Stimulated activated naive CD8-positive, alpha-beta T cell treated with anti-CD3 and anti-CD28 coated beads, Interleukin-15, amount 100 ng/mL, for 72 hours (primary cell): ENCODE measurements around the gene NPTX1.

Experiments
- ATAC-seq: fragments of 150-1000 bp; cut with Tn5 transposase; 2 replicates; pipeline ENCODE4 v1.10.0; 2021; ENCODE audit warnings: mild to moderate bottlenecking, moderate library complexity
- DNase-seq, 2 donors: peaks; one replicate each; pipeline ENCODE4 v3.0.0; 2021 to 2022
- H3K27ac Mint-ChIP-seq, 2 donors: one replicate each; pipeline ENCODE4 v1.8.0; 2022; ENCODE audit warnings: mild to moderate bottlenecking in 2 of 2, mixed read lengths in 2 of 2, moderate library complexity in 2 of 2
- H3K27me3 Mint-ChIP-seq: one replicate; pipeline ENCODE4 v1.8.0; 2022; ENCODE audit warnings: mixed read lengths
- H3K4me1 Mint-ChIP-seq: one replicate; pipeline ENCODE4 v1.8.0; 2022; ENCODE audit warnings: mild to moderate bottlenecking, mixed read lengths
- H3K4me3 Mint-ChIP-seq, 2 donors: one replicate each; pipeline ENCODE4 v1.8.0; 2022; ENCODE audit warnings: mild to moderate bottlenecking in 2 of 2, mixed read lengths in 2 of 2, moderate library complexity in 1 of 2
- H3K9me3 Mint-ChIP-seq, 2 donors: one replicate each; pipeline ENCODE4 v1.8.0; 2022; ENCODE audit warnings: mixed read lengths in 2 of 2

Gene NPTX1

GRCh38 chr17:80460429-80460834 lies 16.0 kb downstream of the NPTX1 start:
- no peaks in the 10 kb centered on the region for H3K9me3 Mint-ChIP-seq
- H3K27ac Mint-ChIP-seq: no peak overlapping the region
- H3K4me3 Mint-ChIP-seq: no peak overlapping the region
- H3K27me3 Mint-ChIP-seq: peaks cover 66% of the 10 kb centered on the region
- peaks cover 25% of the 10 kb centered on the region for H3K4me1 Mint-ChIP-seq
- no peak for ATAC-seq
- no peak for DNase-seq

- Mint-ChIP-seq H3K4me3 (no peak overlapping the region), H3K27me3 (peaks cover 59% of the 10 kb centered on the region), H3K4me1 (peaks cover 31% of the 10 kb centered on the region), H3K9me3 (no peaks in the 10 kb centered on the region), H3K27ac (peak overlapping the region in 1 of 2 donors; percentile 18)
- ATAC-seq (no peak), DNase-seq (no peak)
Measured at GRCh38 chr17:80459234-80459633, 17.2 kb downstream of the NPTX1 start.

GRCh38 chr17:80458016-80458415 lies 18.4 kb downstream of the NPTX1 start:
- no peak overlapping the region for H3K4me3 Mint-ChIP-seq

GRCh38 chr17:80457236-80457856 lies 19.1 kb downstream of the NPTX1 start:
- no peaks in the 10 kb centered on the region for H3K9me3 Mint-ChIP-seq
- no peak overlapping the region for H3K4me3 Mint-ChIP-seq
- DNase-seq (no peak), ATAC-seq (no peak)
- no peak overlapping the region for H3K27ac Mint-ChIP-seq
- peaks cover 58% of the 10 kb centered on the region for H3K27me3 Mint-ChIP-seq
- peaks cover 48% of the 10 kb centered on the region for H3K4me1 Mint-ChIP-seq

More at GRCh38 chr17:80458016-80458415, 18.4 kb downstream of the NPTX1 start:
- ATAC-seq (no peak), DNase-seq (no peak)
- Mint-ChIP-seq H3K27ac (no peak overlapping the region), H3K4me1 (peaks cover 43% of the 10 kb centered on the region), H3K27me3 (peaks cover 59% of the 10 kb centered on the region), H3K9me3 (no peaks in the 10 kb centered on the region)

GRCh38 chr17:80456465-80457235 lies 19.8 kb downstream of the NPTX1 start:
- H3K27me3 Mint-ChIP-seq: peaks cover 51% of the 10 kb centered on the region
- peaks cover 48% of the 10 kb centered on the region for H3K4me1 Mint-ChIP-seq
- DNase-seq (no peak), ATAC-seq (no peak)
- no peak overlapping the region for H3K27ac Mint-ChIP-seq
- H3K4me3 Mint-ChIP-seq: peak overlapping the region in 1 of 2 donors; percentile 38
- no peaks in the 10 kb centered on the region for H3K9me3 Mint-ChIP-seq

GRCh38 chr17:80455784-80456183 lies 20.6 kb downstream of the NPTX1 start:
- Mint-ChIP-seq H3K27me3 (peaks cover 42% of the 10 kb centered on the region), H3K4me1 (peaks cover 48% of the 10 kb centered on the region), H3K27ac (peak overlapping the region; percentile 81 to 91), H3K4me3 (peak overlapping the region; percentile 50 to 96), H3K9me3 (no peaks in the 10 kb centered on the region)
- no peak for ATAC-seq
- DNase-seq: no peak

GRCh38 chr17:80455336-80455710 lies 21.1 kb downstream of the NPTX1 start:
- ATAC-seq (peak; percentile 50), DNase-seq (no peak)
- Mint-ChIP-seq H3K27ac (peak overlapping the region; percentile 98), H3K4me1 (peaks cover 48% of the 10 kb centered on the region), H3K4me3 (peak overlapping the region; percentile 96 to 98), H3K9me3 (no peaks in the 10 kb centered on the region), H3K27me3 (peaks cover 38% of the 10 kb centered on the region)

GRCh38 chr17:80454557-80455335 lies 21.7 kb downstream of the NPTX1 start:
- Mint-ChIP-seq H3K4me3 (peak overlapping the region; percentile 96 to 98), H3K4me1 (peaks cover 48% of the 10 kb centered on the region), H3K27me3 (peaks cover 36% of the 10 kb centered on the region), H3K27ac (peak overlapping the region; percentile 98), H3K9me3 (no peaks in the 10 kb centered on the region)
- peak; percentile 96 to 98 for DNase-seq
- peak; percentile 93 for ATAC-seq

GRCh38 chr17:80453998-80454556 lies 22.3 kb downstream of the NPTX1 start:
- H3K4me3 Mint-ChIP-seq: peak overlapping the region; percentile 96 to 98
- H3K4me1 Mint-ChIP-seq: peaks cover 48% of the 10 kb centered on the region
- H3K9me3 Mint-ChIP-seq: no peaks in the 10 kb centered on the region
- peaks cover 29% of the 10 kb centered on the region for H3K27me3 Mint-ChIP-seq
- H3K27ac Mint-ChIP-seq: peak overlapping the region; percentile 100
- peak; percentile 8 for ATAC-seq
- DNase-seq: no peak

- ATAC-seq: no peak
- DNase-seq: no peak
- no peaks in the 10 kb centered on the region for H3K9me3 Mint-ChIP-seq
- peaks cover 22% of the 10 kb centered on the region for H3K27me3 Mint-ChIP-seq
- H3K27ac Mint-ChIP-seq: peak overlapping the region; percentile 100
- H3K4me1 Mint-ChIP-seq: peaks cover 48% of the 10 kb centered on the region
- peak overlapping the region; percentile 96 to 98 for H3K4me3 Mint-ChIP-seq
Measured at GRCh38 chr17:80453126-80453997, 23.0 kb downstream of the NPTX1 start.

- DNase-seq (no peak), ATAC-seq (no peak)
- no peak overlapping the region for H3K4me3 Mint-ChIP-seq
- no peaks in the 10 kb centered on the region for H3K9me3 Mint-ChIP-seq
- no peak overlapping the region for H3K27ac Mint-ChIP-seq
- H3K4me1 Mint-ChIP-seq: peaks cover 41% of the 10 kb centered on the region
- H3K27me3 Mint-ChIP-seq: peaks cover 12% of the 10 kb centered on the region
Measured at GRCh38 chr17:80452173-80452915, 24.1 kb downstream of the NPTX1 start.

GRCh38 chr17:80451104-80451775 lies 25.2 kb downstream of the NPTX1 start:
- Mint-ChIP-seq H3K27me3 (peaks cover under 1% of the 10 kb centered on the region), H3K27ac (no peak overlapping the region), H3K4me3 (no peak overlapping the region), H3K4me1 (peaks cover 30% of the 10 kb centered on the region), H3K9me3 (no peaks in the 10 kb centered on the region)
- no peak for ATAC-seq
- DNase-seq: no peak

- H3K27me3 Mint-ChIP-seq: no peaks in the 10 kb centered on the region
- DNase-seq (no peak), ATAC-seq (no peak)
- peaks cover 19% of the 10 kb centered on the region for H3K4me1 Mint-ChIP-seq
- no peak overlapping the region for H3K4me3 Mint-ChIP-seq
- no peaks in the 10 kb centered on the region for H3K9me3 Mint-ChIP-seq
- H3K27ac Mint-ChIP-seq: no peak overlapping the region
Measured at GRCh38 chr17:80449930-80450576, 26.4 kb downstream of the NPTX1 start.
